ENCODE data around the gene DCST1.
A peak's percentile ranks its signal among the peaks of the same experiment; 100 is the strongest.

Gene DCST1

GRCh38 chr1:155077346-155077745 lies 43.7 kb downstream of the DCST1 start:
- DNase-seq: no peak

GRCh38 chr1:155077758-155078445 lies 44.3 kb downstream of the DCST1 start:
- no peak for DNase-seq

- DNase-seq: peak; percentile 81
Observed at GRCh38 chr1:155078469-155079209, 45.0 kb downstream of the DCST1 start, which contains the start of gene EFNA3. TSS of gene EFNA3 (plus strand) at chr1:155078837. CDS start at chr1:155078942, 105 bp downstream.

- DNase-seq: no peak
Observed at GRCh38 chr1:155079210-155079486, 45.5 kb downstream of the DCST1 start.

GRCh38 chr1:155079487-155080311 lies 46.1 kb downstream of the DCST1 start:
- no peak for DNase-seq

- DNase-seq: peak; percentile 52
Observed at GRCh38 chr1:155080312-155081228, 46.9 kb downstream of the DCST1 start.

- DNase-seq: peak; percentile 37
Observed at GRCh38 chr1:155081472-155082300, 48.1 kb downstream of the DCST1 start.

- peak; percentile 37 for DNase-seq
Observed at GRCh38 chr1:155082301-155083051, 48.9 kb downstream of the DCST1 start.

- no peak for DNase-seq
Observed at GRCh38 chr1:155083052-155083541, 49.5 kb downstream of the DCST1 start.

- no peak for DNase-seq
Observed at GRCh38 chr1:155083865-155084721, 50.5 kb downstream of the DCST1 start.

GRCh38 chr1:155084722-155085503 lies 51.3 kb downstream of the DCST1 start:
- DNase-seq: peak; percentile 97

GRCh38 chr1:155085504-155086127 lies 52.0 kb downstream of the DCST1 start:
- DNase-seq: peak; percentile 59

- peak; percentile 81 for DNase-seq
Observed at GRCh38 chr1:155086128-155086741, 52.6 kb downstream of the DCST1 start.

- no peak for DNase-seq
Observed at GRCh38 chr1:155086856-155087535, 53.4 kb downstream of the DCST1 start.

- peak; percentile 84 for DNase-seq
Observed at GRCh38 chr1:155091071-155092051, 57.7 kb downstream of the DCST1 start.

- no peak for DNase-seq
Observed at GRCh38 chr1:155092131-155092530, 58.5 kb downstream of the DCST1 start.
